Keratinocyte (primary cell): ENCODE results near the gene PDZD2. TPM values are rescaled to one million over a fixed set of nuclear protein-coding genes. Genes with fewer than 3 reads are reported as not detected.

Experiments used
- DNase-seq: peaks from one replicate; pipeline ENCODE4 v3.0.0-alpha.2; 2011; ENCODE audit warnings: low read depth, missing footprints, low spot score
- FAIRE-seq: peaks from 2 replicates; lab custom pipeline; 2011; peaks lifted over from hg19 to GRCh38; lab: Jason Lieb, UNC
- H2AFZ ChIP-seq: 2 replicates; pipeline ENCODE4 v1.6.0; 2012; ENCODE audit warnings: low read length, control low read depth, inconsistent platforms; ENCODE audit not compliant: control insufficient read depth
- H3K27ac ChIP-seq: 2 replicates; pipeline ENCODE4 v1.5.1; 2011; ENCODE audit warnings: low read length; ENCODE audit not compliant: control insufficient read depth, insufficient read depth
- H3K27me3 ChIP-seq: 3 replicates; pipeline ENCODE4 v1.6.0; 2011; ENCODE audit warnings: low read length; ENCODE audit not compliant: control insufficient read depth, insufficient read depth; ENCODE audit errors: extremely low read depth
- H3K36me3 ChIP-seq, 2 experiments: 2 replicates in 1 of 2; 3 replicates in 1 of 2; pipeline ENCODE4 v1.5.1; 2011; ENCODE audit warnings: low read length in 2 of 2, mild to moderate bottlenecking in 1 of 2; ENCODE audit not compliant: control insufficient read depth in 2 of 2, insufficient read depth in 2 of 2; ENCODE audit errors: extremely low read depth in 1 of 2
- H3K4me1 ChIP-seq: 3 replicates; pipeline ENCODE4 v1.5.1; 2011; ENCODE audit warnings: low read length; ENCODE audit not compliant: control insufficient read depth, insufficient read depth; ENCODE audit errors: extremely low read depth
- H3K4me2 ChIP-seq: 3 replicates; pipeline ENCODE4 v1.6.0; 2011; ENCODE audit warnings: low read depth, low read length; ENCODE audit not compliant: control insufficient read depth, insufficient read depth; ENCODE audit errors: extremely low read depth
- H3K4me3 ChIP-seq, 3 experiments: fragments of 200-600 bp in 1 of 3; sonication (generic) in 1 of 3; 2 replicates in 2 of 3; 3 replicates in 1 of 3; pipeline ENCODE4 v1.5.1; 2011 to 2016; ENCODE audit warnings: low read length in 3 of 3, mild to moderate bottlenecking in 3 of 3, control low read depth in 2 of 3, inconsistent platforms in 1 of 3, low read depth in 1 of 3, mixed read lengths in 1 of 3, mixed run types in 1 of 3, moderate library complexity in 1 of 3; ENCODE audit not compliant: control insufficient read depth in 2 of 3, insufficient read depth in 2 of 3; ENCODE audit errors: extremely low read depth in 1 of 3
- H3K79me2 ChIP-seq: 2 replicates; pipeline ENCODE4 v1.6.0; 2012; ENCODE audit warnings: low read length; ENCODE audit not compliant: control insufficient read depth, insufficient read depth
- H3K9ac ChIP-seq: 3 replicates; pipeline ENCODE4 v1.6.0; 2011; ENCODE audit warnings: low read length; ENCODE audit not compliant: control insufficient read depth, insufficient read depth; ENCODE audit errors: extremely low read depth
- H3K9me1 ChIP-seq: 3 replicates; pipeline ENCODE4 v1.6.0; 2011; ENCODE audit warnings: low read length; ENCODE audit not compliant: control insufficient read depth, insufficient read depth; ENCODE audit errors: extremely low read depth
- H3K9me3 ChIP-seq: 2 replicates; pipeline ENCODE4 v1.5.1; 2012; ENCODE audit warnings: low read depth, low read length; ENCODE audit not compliant: control insufficient read depth
- H4K20me1 ChIP-seq: 3 replicates; pipeline ENCODE4 v1.6.0; 2011; ENCODE audit warnings: low read length; ENCODE audit not compliant: control insufficient read depth, insufficient read depth; ENCODE audit errors: extremely low read depth
- CTCF ChIP-seq, 3 experiments: IDR thresholded peaks in 1 of 3; conservative IDR thresholded peaks in 1 of 3; optimal IDR thresholded peaks in 1 of 3; 2 replicates in 2 of 3; 3 replicates in 1 of 3; pipeline versions ENCODE3 to v1.5.1; 2011; ENCODE audit warnings: low read length in 3 of 3, mild to moderate bottlenecking in 3 of 3, moderate library complexity in 2 of 3, control low read depth in 1 of 3, inconsistent platforms in 1 of 3; ENCODE audit not compliant: insufficient read depth in 2 of 3; ENCODE audit errors: extremely low read depth in 1 of 3
- EZH2 ChIP-seq: IDR thresholded peaks from one replicate; pipeline ENCODE4 v1.6.1; 2012; ENCODE audit warnings: inconsistent platforms, mild to moderate bottlenecking, low read length, moderate library complexity
- dilution Hi-C: fragments of 300-500 bp; cut with MboI; formaldehyde crosslinking; loops from one replicate; pipeline ENCODE4 v1.7.0; 2020; ENCODE audit warnings: low sequenced_read_pairs; ENCODE audit not compliant: extremely low pct_ligation_motif_present
- polyA plus RNA-seq, 5 experiments: library from polyadenylated mRNA; depleted of rRNA in 3 of 5; stranded (reverse) in 3 of 5; stranded (forward) in 1 of 5; unstranded in 1 of 5; fragments of >200 nt; gene quantifications; 1 replicate in 1 of 5; 2 replicates in 3 of 5; 3 replicates in 1 of 5; pipeline versions ENCODE4 v1.2.1 to v1.2.3, GENCODE V29; 2011 to 2012; ENCODE audit warnings: missing spikeins in 2 of 5, low read depth in 1 of 5, low replicate concordance in 1 of 5

Gene PDZD2
- polyA plus RNA-seq, 1 donor (not counting 4 experiments of a cell fraction or from before 2014, with no cell fraction given) = 7.3 TPM

- DNase-seq (no peak), FAIRE-seq (no peak)
- no peaks in the 10 kb centered on the region for H3K27me3 ChIP-seq
- H3K4me2 ChIP-seq = no peak overlapping the region
- no peak overlapping the region for H3K27ac ChIP-seq
- H3K9me1 ChIP-seq = no peaks in the 10 kb centered on the region
- H3K4me3 ChIP-seq = no peak overlapping the region
- no peaks in the 10 kb centered on the region for H3K9me3 ChIP-seq
- no peaks in the 10 kb centered on the region for H3K4me1 ChIP-seq
- dilution Hi-C loops = no loop called here
- no peaks in the 10 kb centered on the region for H3K79me2 ChIP-seq
- H3K36me3 ChIP-seq = no peaks in the 10 kb centered on the region
- H2AFZ ChIP-seq = no peak overlapping the region
- H4K20me1 ChIP-seq = no peaks in the 10 kb centered on the region
- TF ChIP-seq EZH2 (no peak), CTCF (optimal IDR thresholded peaks at IDR 0.05 in 1 of 3, IDR thresholded peaks at IDR 0.05 in 1 of 3, conservative IDR thresholded peaks at IDR 0.05 in 1 of 3; ENCODE audit: extremely low read depth in 1 of 3, insufficient read depth in 2 of 3, low read length in 3 of 3) (no peak)
- H3K9ac ChIP-seq = no peak overlapping the region
Observed at GRCh38 chr5:31733371-31733770, 94.4 kb downstream of the PDZD2 start.

- Histone ChIP-seq H2AFZ (no peak overlapping the region), H3K27ac (no peak overlapping the region), H3K4me3 (no peak overlapping the region), H3K9me3 (no peaks in the 10 kb centered on the region), H3K9me1 (no peaks in the 10 kb centered on the region), H3K36me3 (no peaks in the 10 kb centered on the region), H4K20me1 (no peaks in the 10 kb centered on the region), H3K27me3 (no peaks in the 10 kb centered on the region), H3K9ac (no peak overlapping the region), H3K79me2 (no peaks in the 10 kb centered on the region), H3K4me1 (no peaks in the 10 kb centered on the region), H3K4me2 (no peak overlapping the region)
- DNase-seq = no peak
- TF ChIP-seq EZH2 = no peak
- TF ChIP-seq CTCF (optimal IDR thresholded peaks at IDR 0.05 in 1 of 3, IDR thresholded peaks at IDR 0.05 in 1 of 3, conservative IDR thresholded peaks at IDR 0.05 in 1 of 3; ENCODE audit: extremely low read depth in 1 of 3, insufficient read depth in 2 of 3, low read length in 3 of 3) = no peak
- dilution Hi-C loops = no loop called here
- FAIRE-seq = no peak
Observed at GRCh38 chr5:31736127-31736526, 97.2 kb downstream of the PDZD2 start.
